ENCODE data around the gene JPH4. TPM values are rescaled to one million over a fixed set of nuclear protein-coding genes. Genes with fewer than 3 reads are reported as not detected.

The JPH4 gene
- total RNA-seq, 1 experiment from 2014 or later = 6.8 TPM

DNA sequence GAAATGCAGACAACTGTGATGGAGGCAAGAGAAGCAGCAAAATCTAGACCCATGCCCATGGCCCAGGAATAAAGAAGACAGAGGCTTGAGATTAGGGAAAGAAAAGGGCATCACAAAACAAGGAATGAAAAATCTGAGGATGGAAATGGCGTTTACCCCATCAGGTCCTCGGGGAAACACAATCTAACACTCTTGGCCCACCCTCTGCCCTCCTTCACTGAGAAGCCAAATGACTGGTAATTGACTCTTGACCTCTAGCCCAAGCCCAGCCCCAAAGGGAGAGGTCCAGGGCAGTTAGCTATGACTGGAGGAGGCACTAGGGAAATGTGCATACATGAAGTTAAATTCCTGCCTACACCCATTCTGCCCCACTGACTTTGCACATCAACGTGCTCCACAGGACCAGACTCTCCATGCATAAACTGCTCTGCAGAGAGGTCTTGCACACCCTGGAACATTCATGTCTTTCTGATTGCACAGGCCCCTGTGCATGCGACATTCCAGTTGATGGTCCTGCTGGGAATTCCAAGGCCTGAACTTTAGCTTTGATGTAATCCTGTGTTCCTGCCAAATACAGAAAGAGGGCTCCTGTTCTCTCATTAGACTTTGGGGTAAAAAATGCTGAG is 32.7 kb downstream of the JPH4 start:
- peaks cover 49% of the 10 kb centered on the region; the same call in 1 of the 2 replicates for H3K4me1 ChIP-seq (ENCODE audit: insufficient read depth, low read length)

More for the DNA sequence above, 32.7 kb downstream of the JPH4 start:
- Histone ChIP-seq H2BK5ac (ENCODE audit: insufficient read length, low read length) (peak overlapping the region; percentile 30), H3K56ac (ENCODE audit: insufficient read length, low read depth, low read length) (no peak overlapping the region), H4K91ac (ENCODE audit: insufficient read length, low read depth, low read length) (no peak overlapping the region), H2AK5ac (ENCODE audit: insufficient read length, low read length) (peak overlapping the region; percentile 24), H3K27ac (ENCODE audit: insufficient read length, low read depth, low read length) (peak overlapping the region; percentile 87), H3K79me2 (ENCODE audit: insufficient read depth, low read length) (peaks cover 13% of the 10 kb centered on the region; the same call in 1 of the 2 replicates), H2BK12ac (ENCODE audit: insufficient read length, low read depth, low read length) (no peak overlapping the region), H3T11ph (ENCODE audit: low read length) (no peak overlapping the region), H2BK120ac (ENCODE audit: low read depth, low read length, poor library complexity, severe bottlenecking) (no peak overlapping the region), H3K4me2 (ENCODE audit: insufficient read depth, insufficient read length, low read length) (peak overlapping the region; percentile 45), H4K20me1 (ENCODE audit: control insufficient read depth, insufficient read depth, insufficient read length) (no peaks in the 10 kb centered on the region), H3K27me3 (ENCODE audit: insufficient read depth, low read length) (no peaks in the 10 kb centered on the region), H4K5ac (ENCODE audit: insufficient read length, low read depth, low read length) (no peak overlapping the region), H3K23ac (ENCODE audit: insufficient read length, low read depth, low read length) (no peak overlapping the region), H3K9ac (ENCODE audit: extremely low read depth, insufficient read length, low read length) (no peak overlapping the region), H3K23me2 (ENCODE audit: insufficient read length, low read depth, low read length, poor library complexity, severe bottlenecking) (peaks cover 14% of the 10 kb centered on the region), H3K4ac (ENCODE audit: low read depth, low read length) (no peak overlapping the region), H2AFZ (ENCODE audit: low read length) (no peak overlapping the region), H3K14ac (ENCODE audit: insufficient read depth, low read length) (no peak overlapping the region), H3K18ac (ENCODE audit: insufficient read length, low read depth, low read length) (no peak overlapping the region), H3K9me3 (ENCODE audit: control insufficient read depth, low read depth, low read length) (no peaks in the 10 kb centered on the region), H2BK20ac (ENCODE audit: low read depth, low read length, poor library complexity, severe bottlenecking) (no peak overlapping the region), H4K8ac (replicated peaks; ENCODE audit: insufficient read length, low read depth, low read length) (no peak overlapping the region), H2BK15ac (ENCODE audit: low read depth, low read length) (no peak overlapping the region), H3K79me1 (ENCODE audit: insufficient read depth, low read depth, low read length, poor library complexity, severe bottlenecking) (no peaks in the 10 kb centered on the region)
- Mint-ChIP-seq H3K4me3 (peak overlapping the region; percentile 54 to 57; a peak in 4 of 5 replicates), H3K27me3 (ENCODE audit: low read depth) (no peaks in the 10 kb centered on the region; the same call in 1 of the 2 replicates), H3K27ac (peak overlapping the region; percentile 95 to 98 (median 95)), H3K9me3 (no peaks in the 10 kb centered on the region), H3K36me3 (ENCODE audit: insufficient read depth in 1 of 3, low read depth in 3 of 3) (peaks cover 13 to 28% (median 13%) of the 10 kb centered on the region in 3 experiments; a peak in 6 of 7 replicates), H3K4me1 (peaks cover 13 to 15% of the 10 kb centered on the region in 2 experiments)
- no peak for DNase-seq
- TF ChIP-seq, protein P1, sequence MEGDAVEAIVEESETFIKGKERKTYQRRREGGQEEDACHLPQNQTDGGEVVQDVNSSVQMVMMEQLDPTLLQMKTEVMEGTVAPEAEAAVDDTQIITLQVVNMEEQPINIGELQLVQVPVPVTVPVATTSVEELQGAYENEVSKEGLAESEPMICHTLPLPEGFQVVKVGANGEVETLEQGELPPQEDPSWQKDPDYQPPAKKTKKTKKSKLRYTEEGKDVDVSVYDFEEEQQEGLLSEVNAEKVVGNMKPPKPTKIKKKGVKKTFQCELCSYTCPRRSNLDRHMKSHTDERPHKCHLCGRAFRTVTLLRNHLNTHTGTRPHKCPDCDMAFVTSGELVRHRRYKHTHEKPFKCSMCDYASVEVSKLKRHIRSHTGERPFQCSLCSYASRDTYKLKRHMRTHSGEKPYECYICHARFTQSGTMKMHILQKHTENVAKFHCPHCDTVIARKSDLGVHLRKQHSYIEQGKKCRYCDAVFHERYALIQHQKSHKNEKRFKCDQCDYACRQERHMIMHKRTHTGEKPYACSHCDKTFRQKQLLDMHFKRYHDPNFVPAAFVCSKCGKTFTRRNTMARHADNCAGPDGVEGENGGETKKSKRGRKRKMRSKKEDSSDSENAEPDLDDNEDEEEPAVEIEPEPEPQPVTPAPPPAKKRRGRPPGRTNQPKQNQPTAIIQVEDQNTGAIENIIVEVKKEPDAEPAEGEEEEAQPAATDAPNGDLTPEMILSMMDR (conservative IDR thresholded peaks at IDR 0.05) = no peak
- WGBS (ENCODE audit: extremely low coverage, insufficient read length, low lambda C conversion rate) = no CpG with 5 or more reads among the region's 4 CpGs

Measured in H9 (cell line).